ENCODE data around the gene EPB41L4B.

GRCh38 chr9:109276469-109277440, 44.1 kb downstream of the EPB41L4B start:
- TF ChIP-seq CREB5 (CRISPR knock-in tag; IDR thresholded peaks at IDR 0.05; ENCODE audit: low read depth) (no peak), PATZ1 (CRISPR knock-in tag; IDR thresholded peaks at IDR 0.05; ENCODE audit: borderline replicate concordance) (no peak), ZNF70 (CRISPR knock-in tag; IDR thresholded peaks at IDR 0.05) (no peak), TCF4 (CRISPR knock-in tag; IDR thresholded peaks at IDR 0.05; ENCODE audit: borderline replicate concordance) (no peak), ESRRG (CRISPR knock-in tag; IDR thresholded peaks at IDR 0.05) (no peak), ZC3H10 (CRISPR knock-in tag; IDR thresholded peaks at IDR 0.05) (no peak), POU6F1 (CRISPR knock-in tag; IDR thresholded peaks at IDR 0.05; ENCODE audit: borderline replicate concordance, low read depth) (no peak), ARNTL (CRISPR knock-in tag; IDR thresholded peaks at IDR 0.05; ENCODE audit: borderline replicate concordance, low read depth) (no peak), ISL1 (CRISPR knock-in tag; IDR thresholded peaks at IDR 0.05) (no peak)
